Heart left ventricle (tissue), 13 donors: ENCODE results near the gene FBXO3.

ENCODE experiments used
- POLR2A ChIP-seq, 2 donors: fragments of 450-650 bp; IDR thresholded peaks; one replicate each; pipeline ENCODE4 v1.6.1; 2017; ENCODE audit warnings: antibody characterized with exemption in 2 of 2, mild to moderate bottlenecking in 2 of 2, moderate library complexity in 2 of 2
- TF ChIP-seq, protein P1 (sequence below), 12 donors: fragments of 200-600 bp; sonication (generic) in 4 of 12; IDR thresholded peaks; one replicate each; pipeline versions ENCODE4 v1.5.0 to v1.8.0; 2018 to 2022; ENCODE audit warnings: antibody characterized with exemption in 12 of 12, mild to moderate bottlenecking in 5 of 12
- donor health status: ischemic (EF 13 %, LVEDD 7.1; RV severe dilation, severe dysfunction).
- donor health status: DM: no; HTN: yes; CAD: no.
- donor health status: DM: no; HTN: no; CAD: no.
- donor health status: ischemic (EF 25% LVEDD 6.9; RV normal size, moderate dysfunction).
- donor health status: ischemic (EF 25% LVEDD 5.7; RV mildly dilated, moderate dysfunction).
- donor health status: ischemic (EF 35%, LVEDD 5.7; RV mildly dilated, moderate dysfunction).
- donor health status: nonischemic (EF 11% LVEDD 7.7; RV severe dilation, severe dysfunction).
- donor health status: DM: yes; HTN: yes; CAD: no.
- donor health status: PGD.
- donor health status: ischemic (EF 29% LVEDD 5.4; RV normal size, mild dysfunction).
- donor health status: nonischemic (EF 23%, LVEDD 6.1; RV moderate dilation, normal function).

DNA sequence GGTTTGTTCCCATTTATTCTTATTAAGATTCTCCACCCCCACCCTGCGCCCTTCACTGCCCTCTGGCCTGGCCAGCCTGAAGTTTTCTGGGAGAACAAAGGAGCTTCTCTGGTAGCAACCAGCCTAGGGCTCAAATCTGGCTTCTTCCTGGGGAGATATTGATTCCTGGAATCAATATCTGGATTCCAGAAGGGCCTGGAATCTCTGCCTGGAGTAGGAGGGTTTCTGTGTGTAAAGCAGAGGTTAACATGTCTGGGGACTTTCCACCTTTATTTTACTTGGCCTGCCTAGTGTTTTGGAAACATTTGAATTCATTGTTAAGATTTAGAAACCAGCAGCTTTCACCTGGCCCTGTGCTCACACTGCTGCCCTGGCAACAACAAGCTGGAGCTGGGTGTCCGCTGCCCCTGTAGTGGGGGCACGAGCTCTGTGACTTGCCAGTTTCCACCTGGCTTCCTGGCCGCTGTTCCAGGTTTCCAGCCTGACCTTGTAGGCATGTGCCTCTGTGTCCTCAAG lies 79.2 kb downstream of the FBXO3 start:
- TF ChIP-seq, protein P1, sequence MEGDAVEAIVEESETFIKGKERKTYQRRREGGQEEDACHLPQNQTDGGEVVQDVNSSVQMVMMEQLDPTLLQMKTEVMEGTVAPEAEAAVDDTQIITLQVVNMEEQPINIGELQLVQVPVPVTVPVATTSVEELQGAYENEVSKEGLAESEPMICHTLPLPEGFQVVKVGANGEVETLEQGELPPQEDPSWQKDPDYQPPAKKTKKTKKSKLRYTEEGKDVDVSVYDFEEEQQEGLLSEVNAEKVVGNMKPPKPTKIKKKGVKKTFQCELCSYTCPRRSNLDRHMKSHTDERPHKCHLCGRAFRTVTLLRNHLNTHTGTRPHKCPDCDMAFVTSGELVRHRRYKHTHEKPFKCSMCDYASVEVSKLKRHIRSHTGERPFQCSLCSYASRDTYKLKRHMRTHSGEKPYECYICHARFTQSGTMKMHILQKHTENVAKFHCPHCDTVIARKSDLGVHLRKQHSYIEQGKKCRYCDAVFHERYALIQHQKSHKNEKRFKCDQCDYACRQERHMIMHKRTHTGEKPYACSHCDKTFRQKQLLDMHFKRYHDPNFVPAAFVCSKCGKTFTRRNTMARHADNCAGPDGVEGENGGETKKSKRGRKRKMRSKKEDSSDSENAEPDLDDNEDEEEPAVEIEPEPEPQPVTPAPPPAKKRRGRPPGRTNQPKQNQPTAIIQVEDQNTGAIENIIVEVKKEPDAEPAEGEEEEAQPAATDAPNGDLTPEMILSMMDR (IDR thresholded peaks at IDR 0.05): no peak
- no peak for TF ChIP-seq POLR2A (IDR thresholded peaks at IDR 0.05)
